ENCODE data around the gene CCDC91. TPM values are rescaled to one million over a fixed set of nuclear protein-coding genes. Genes with fewer than 3 reads are reported as not detected.

Gene CCDC91
- total and polyA plus RNA-seq, 9 of the 15 experiments (the other 6 are each of a cell fraction or from before 2014, with no cell fraction given), result 10.1 to 31.1 (median 26.3) TPM

DNA sequence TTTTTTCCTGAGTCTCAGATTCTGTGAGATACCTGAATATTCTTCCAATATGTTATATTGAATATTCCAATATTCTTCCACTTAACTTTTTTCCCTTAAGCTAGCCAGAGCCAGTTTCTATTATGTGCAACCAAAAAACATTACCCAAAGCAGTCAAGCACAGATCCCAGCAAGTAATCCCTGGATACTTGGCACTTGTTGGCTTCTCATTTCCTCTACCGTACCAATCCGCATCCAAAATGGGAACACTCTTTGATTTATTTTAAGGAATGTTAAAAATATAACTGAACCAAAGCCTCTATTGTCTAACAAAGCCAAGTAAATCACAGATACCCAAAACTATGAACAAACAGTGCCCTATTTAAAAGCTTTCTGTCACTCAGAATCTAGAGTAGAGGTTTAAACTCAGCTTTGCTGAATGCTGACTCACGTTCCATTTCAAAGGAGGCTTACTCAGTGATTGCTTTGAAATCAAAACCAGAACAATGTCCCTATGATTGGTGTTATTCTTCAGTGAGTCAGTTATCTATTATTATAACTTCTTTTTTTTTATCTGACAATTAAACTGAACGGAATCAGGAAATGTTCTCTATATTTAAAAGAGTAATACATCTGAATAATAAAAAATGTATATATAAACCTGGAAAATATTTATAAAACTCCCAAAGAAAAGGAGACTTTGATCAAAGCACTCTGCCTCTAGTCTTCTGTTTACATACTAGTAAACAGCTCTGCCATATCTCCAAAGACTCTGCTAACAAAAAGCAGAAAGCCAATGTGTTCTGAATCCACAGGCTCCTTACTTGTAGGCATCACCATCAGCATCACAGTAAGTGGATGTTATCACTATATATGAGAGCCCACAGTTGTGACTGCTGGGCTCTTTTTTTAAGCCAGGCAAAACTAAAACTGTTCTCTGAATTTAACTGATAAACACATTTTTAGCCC is 360.8 kb downstream of the CCDC91 start:
- in situ Hi-C loops (cut with MboI) (no loop called here), intact Hi-C loops (cut with micrococcal nuclease) (no loop called here)
- Histone ChIP-seq H2AFZ (ENCODE audit: low read depth, low read length) (no peak overlapping the region), H3K36me3 (ENCODE audit: control insufficient read depth, insufficient read depth, low read length) (no peaks in the 10 kb centered on the region), H3K9ac (ENCODE audit: insufficient read depth in 1 of 2, low read depth in 2 of 2, low read length in 2 of 2) (no peak overlapping the region), H4K20me1 (replicated peaks; ENCODE audit: control insufficient read depth, insufficient read depth, low read length) (no peaks in the 10 kb centered on the region), H3K27me3 (ENCODE audit: control insufficient read depth in 2 of 2, insufficient read depth in 2 of 2, low read length in 2 of 2) (no peaks in the 10 kb centered on the region), H3K4me1 (replicated peaks in 1 of 2; ENCODE audit: control insufficient read depth in 2 of 2, insufficient read depth in 2 of 2, low read length in 2 of 2) (no peaks in the 10 kb centered on the region), H3K9me3 (replicated peaks; ENCODE audit: control insufficient read depth, insufficient read depth, low read depth, low read length) (no peaks in the 10 kb centered on the region), H3K4me3 (no peak overlapping the region), H3K9me1 (ENCODE audit: control insufficient read depth, insufficient read depth, low read length) (no peaks in the 10 kb centered on the region), H3K79me2 (ENCODE audit: control insufficient read depth, insufficient read depth, low read length) (no peaks in the 10 kb centered on the region), H3K4me2 (ENCODE audit: insufficient read depth, low read length) (no peak overlapping the region), H3K27ac (ENCODE audit: extremely low read depth, low read depth, low read length) (no peak overlapping the region)
- ATAC-seq, result no peak
- WGBS (ENCODE audit: insufficient coverage, low coverage, missing lambda C conversion rate), result 64% methylated on average over 4 of the region's 4 CpGs
- no peak for DNase-seq (ENCODE audit: extremely low read depth in 1 of 4, low spot score in 3 of 4)
- BruUV-seq (replicated peaks), result no TSS peak
- FAIRE-seq, result no peak
- POLR2A ChIA-PET, result no interaction called here
- CTCF ChIA-PET (ENCODE audit: low intra/inter-chr PET ratio), result no interaction called here
- TF ChIP-seq THAP7 (CRISPR knock-in tag; IDR thresholded peaks at IDR 0.05) (no peak), RAD21 (CRISPR knock-in tag; conservative IDR thresholded peaks at IDR 0.05 in 1 of 2, IDR thresholded peaks at IDR 0.05 in 1 of 2) (no peak), CEBPB (tag; IDR thresholded peaks at IDR 0.05) (no peak), CXXC5 (CRISPR knock-in tag; IDR thresholded peaks at IDR 0.05) (no peak), ZFPM2 (CRISPR knock-in tag; IDR thresholded peaks at IDR 0.05) (no peak), SAFB2 (IDR thresholded peaks at IDR 0.05; ENCODE audit: borderline replicate concordance, low read depth, low read length, severe bottlenecking) (no peak), NBN (IDR thresholded peaks at IDR 0.05; ENCODE audit: low read depth) (no peak), ZFP36 (IDR thresholded peaks at IDR 0.05; ENCODE audit: low read depth, low read length, partially characterized antibody) (no peak), CBX2 (IDR thresholded peaks at IDR 0.05; ENCODE audit: insufficient read depth, low read length, poor library complexity, severe bottlenecking) (no peak), MAFF (IDR thresholded peaks at IDR 0.05; ENCODE audit: low read length) (no peak), TFE3 (CRISPR knock-in tag; IDR thresholded peaks at IDR 0.05) (no peak), SMARCA5 (IDR thresholded peaks at IDR 0.05) (no peak), STAT5B (CRISPR knock-in tag; IDR thresholded peaks at IDR 0.05) (no peak), ZNF316 (IDR thresholded peaks at IDR 0.05) (peak; percentile 36)
- TF ChIP-seq, protein P1, sequence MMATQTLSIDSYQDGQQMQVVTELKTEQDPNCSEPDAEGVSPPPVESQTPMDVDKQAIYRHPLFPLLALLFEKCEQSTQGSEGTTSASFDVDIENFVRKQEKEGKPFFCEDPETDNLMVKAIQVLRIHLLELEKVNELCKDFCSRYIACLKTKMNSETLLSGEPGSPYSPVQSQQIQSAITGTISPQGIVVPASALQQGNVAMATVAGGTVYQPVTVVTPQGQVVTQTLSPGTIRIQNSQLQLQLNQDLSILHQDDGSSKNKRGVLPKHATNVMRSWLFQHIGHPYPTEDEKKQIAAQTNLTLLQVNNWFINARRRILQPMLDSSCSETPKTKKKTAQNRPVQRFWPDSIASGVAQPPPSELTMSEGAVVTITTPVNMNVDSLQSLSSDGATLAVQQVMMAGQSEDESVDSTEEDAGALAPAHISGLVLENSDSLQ (IDR thresholded peaks at IDR 0.05), result peak; percentile 32; the same call in 1 of the 2 replicates
